Duodenal mucosa (tissue), 2 donors: ENCODE measurements around the gene INPP5F.

Experiments used
- H3K27ac ChIP-seq: one replicate; pipeline ENCODE4 v1.7.0; 2013; ENCODE audit warnings: low read depth, low read length
- H3K27me3 ChIP-seq, 2 donors: one replicate each; pipeline ENCODE4 v1.7.0; 2013; ENCODE audit warnings: low read length in 2 of 2, control low read depth in 1 of 2; ENCODE audit not compliant: insufficient read depth in 2 of 2, control insufficient read depth in 1 of 2
- H3K36me3 ChIP-seq, 2 donors: one replicate each; pipeline ENCODE4 v1.7.0; 2013; ENCODE audit warnings: low read length in 2 of 2, control low read depth in 1 of 2; ENCODE audit not compliant: insufficient read depth in 2 of 2, control insufficient read depth in 1 of 2
- H3K4me1 ChIP-seq, 2 donors: one replicate each; pipeline ENCODE4 v1.7.0; 2013; ENCODE audit warnings: low read length in 2 of 2, control low read depth in 1 of 2; ENCODE audit not compliant: insufficient read depth in 2 of 2, control insufficient read depth in 1 of 2
- H3K4me3 ChIP-seq, 2 donors: one replicate each; pipeline ENCODE4 v1.7.0; 2013; ENCODE audit warnings: low read length in 2 of 2, low read depth in 1 of 2
- H3K9ac ChIP-seq, 2 donors: one replicate each; pipeline ENCODE4 v1.7.0; 2013; ENCODE audit warnings: low read length in 2 of 2, low read depth in 1 of 2
- H3K9me3 ChIP-seq, 2 donors: one replicate each; pipeline ENCODE4 v1.7.0; 2013; ENCODE audit warnings: low read length in 2 of 2, control low read depth in 1 of 2; ENCODE audit not compliant: control insufficient read depth in 1 of 2

The INPP5F gene

DNA sequence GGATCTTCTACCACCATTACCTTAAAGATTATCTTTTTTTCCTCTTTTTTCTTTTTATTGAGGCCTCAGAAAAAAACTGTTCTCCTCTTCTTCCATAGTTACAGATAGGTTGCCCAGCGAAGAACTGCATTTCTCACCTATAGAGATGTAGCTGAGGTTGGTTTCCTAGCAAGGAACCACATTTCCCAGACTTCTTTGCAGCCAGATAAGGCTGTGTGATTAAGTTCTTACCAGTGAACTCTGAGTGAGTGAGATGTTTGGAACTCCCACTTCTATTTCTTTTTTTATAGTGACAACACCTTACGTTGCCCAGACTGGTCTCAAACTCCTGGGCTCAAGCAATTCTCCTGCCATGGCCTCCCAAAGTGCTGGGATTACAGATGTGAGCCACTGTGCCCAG is 152.7 kb downstream of the INPP5F start:
- no peak overlapping the region for H3K27ac ChIP-seq
- H3K9me3 ChIP-seq, result no peaks in the 10 kb centered on the region

More for the DNA sequence above, 152.7 kb downstream of the INPP5F start:
- Histone ChIP-seq H3K27me3 (no peaks in the 10 kb centered on the region), H3K36me3 (no peaks in the 10 kb centered on the region), H3K9ac (no peak overlapping the region), H3K4me1 (peaks cover 4 to 6% of the 10 kb centered on the region in 2 donors), H3K4me3 (no peak overlapping the region)
